Measurements from ENCODE around the gene HERPUD2.

DNA sequence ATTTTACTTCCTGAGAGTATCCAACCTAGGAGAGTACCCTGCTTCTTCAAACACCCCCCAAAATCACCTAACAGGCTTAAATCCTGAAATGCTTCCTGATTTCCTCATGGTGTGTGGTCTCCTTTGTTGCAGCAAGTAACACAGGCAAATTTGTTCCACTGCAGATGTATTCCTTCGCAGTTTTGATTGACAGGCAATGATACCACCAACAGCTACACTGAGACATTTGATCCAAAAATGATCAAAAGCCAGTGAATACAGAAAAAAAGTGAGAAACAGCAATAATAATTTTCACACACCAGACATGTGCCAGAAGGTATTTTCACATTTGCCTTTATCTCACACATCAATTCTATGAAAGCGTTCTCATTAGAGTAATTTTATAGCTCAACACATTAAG lies 95.9 kb downstream of the HERPUD2 start:
- TF ChIP-seq ZNF384 (IDR thresholded peaks at IDR 0.05) (no peak), FOXA1 (IDR thresholded peaks at IDR 0.05) (no peak), TARDBP (IDR thresholded peaks at IDR 0.05) (no peak)

Measured in HEK293T (cell line).